Loucy (cell line): ENCODE data around the gene VAV3.

Experiments
- EZH2phosphoT487 ChIP-seq: fragments of 200-600 bp; IDR thresholded peaks from 2 replicates; pipeline ENCODE4 v1.6.1; 2018; ENCODE audit warnings: antibody characterized with exemption, mild to moderate bottlenecking, moderate library complexity, borderline replicate concordance
- TF ChIP-seq, protein P1 (sequence below): fragments of 200-600 bp; sonication (generic); conservative IDR thresholded peaks from 2 replicates; pipeline ENCODE4 v1.5.1; 2014; ENCODE audit warnings: mild to moderate bottlenecking, antibody characterized with exemption, low read length

DNA sequence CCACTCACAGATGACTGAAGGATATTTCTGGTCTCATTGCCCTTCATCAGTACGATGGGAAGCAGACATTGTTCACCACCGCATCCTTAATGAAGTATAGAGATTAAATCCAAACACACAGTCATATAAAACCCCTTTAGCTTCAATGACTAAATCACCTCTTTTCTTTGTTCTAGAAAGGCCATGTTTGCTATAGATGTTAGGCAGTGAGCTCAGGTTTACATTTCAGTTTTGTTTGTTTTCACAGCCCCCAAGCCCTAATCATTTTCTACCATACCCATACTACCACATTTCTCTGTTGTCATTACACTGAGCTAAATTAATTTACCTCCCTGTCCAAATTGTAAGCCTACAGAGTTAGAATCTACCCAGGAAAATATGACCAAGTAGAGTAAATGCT is 439.0 kb downstream of the VAV3 start:
- TF ChIP-seq, protein P1, sequence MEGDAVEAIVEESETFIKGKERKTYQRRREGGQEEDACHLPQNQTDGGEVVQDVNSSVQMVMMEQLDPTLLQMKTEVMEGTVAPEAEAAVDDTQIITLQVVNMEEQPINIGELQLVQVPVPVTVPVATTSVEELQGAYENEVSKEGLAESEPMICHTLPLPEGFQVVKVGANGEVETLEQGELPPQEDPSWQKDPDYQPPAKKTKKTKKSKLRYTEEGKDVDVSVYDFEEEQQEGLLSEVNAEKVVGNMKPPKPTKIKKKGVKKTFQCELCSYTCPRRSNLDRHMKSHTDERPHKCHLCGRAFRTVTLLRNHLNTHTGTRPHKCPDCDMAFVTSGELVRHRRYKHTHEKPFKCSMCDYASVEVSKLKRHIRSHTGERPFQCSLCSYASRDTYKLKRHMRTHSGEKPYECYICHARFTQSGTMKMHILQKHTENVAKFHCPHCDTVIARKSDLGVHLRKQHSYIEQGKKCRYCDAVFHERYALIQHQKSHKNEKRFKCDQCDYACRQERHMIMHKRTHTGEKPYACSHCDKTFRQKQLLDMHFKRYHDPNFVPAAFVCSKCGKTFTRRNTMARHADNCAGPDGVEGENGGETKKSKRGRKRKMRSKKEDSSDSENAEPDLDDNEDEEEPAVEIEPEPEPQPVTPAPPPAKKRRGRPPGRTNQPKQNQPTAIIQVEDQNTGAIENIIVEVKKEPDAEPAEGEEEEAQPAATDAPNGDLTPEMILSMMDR = no peak
- no peak for TF ChIP-seq EZH2phosphoT487
